Right forelimb (tissue), 1 donor: ENCODE results near the gene SCFD2.
"Not testable (repeated sequence)": the region's sequence is repeated elsewhere in the genome, so short reads cannot be mapped to it uniquely, and the experiment has no call there.

Source experiments
- DNase-seq: peaks from one replicate; pipeline ENCODE4 v3.0.0-alpha.2; 2018

SCFD2 gene

GRCh38 chr4:53005149-53005546, 360.7 kb downstream of the SCFD2 start:
- DNase-seq = no peak

- no peak for DNase-seq
Measured at GRCh38 chr4:53004497-53005148, 361.2 kb downstream of the SCFD2 start.

GRCh38 chr4:53003959-53004358, 361.9 kb downstream of the SCFD2 start:
- DNase-seq = no peak

DNA sequence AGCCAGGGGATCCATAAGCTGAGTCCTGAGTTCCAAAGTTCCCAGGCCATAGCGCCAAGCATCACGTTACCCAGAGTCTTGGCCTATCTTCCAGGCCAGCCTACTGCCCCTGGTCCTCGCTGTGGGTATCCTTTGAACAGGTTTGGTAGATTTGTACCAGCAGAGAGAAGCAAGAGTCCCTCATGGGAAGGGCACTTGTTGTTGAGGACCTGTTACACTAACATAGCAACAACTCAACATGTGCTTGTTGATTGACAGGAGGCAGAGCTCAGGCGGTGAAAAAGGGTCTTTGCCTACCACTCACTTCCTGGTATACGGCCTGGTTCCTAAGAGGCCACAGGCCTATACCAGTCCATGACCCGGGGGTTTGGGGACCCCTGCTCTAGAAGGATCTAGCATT, 365.3 kb downstream of the SCFD2 start:
- DNase-seq = no peak

DNA sequence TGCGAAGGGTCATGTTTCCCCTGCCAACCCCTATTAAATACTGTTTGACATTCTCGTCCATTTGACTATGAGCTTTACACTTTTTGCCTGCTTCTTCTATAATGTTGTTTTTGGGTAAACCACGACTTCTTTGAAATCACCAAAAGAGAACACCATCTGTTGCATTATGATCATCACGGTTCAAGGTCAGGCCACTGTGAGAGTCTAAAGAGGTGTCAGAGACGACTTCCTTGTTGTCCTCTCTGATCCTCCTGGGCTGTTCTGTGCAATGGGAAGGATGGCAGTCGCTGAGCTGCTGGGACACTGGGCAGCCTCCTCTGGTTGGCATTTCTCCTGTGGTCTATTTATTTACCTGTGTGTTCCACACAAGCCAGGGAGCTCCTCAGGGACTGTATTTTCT, 366.2 kb downstream of the SCFD2 start:
- DNase-seq = no peak

GRCh38 chr4:52998413-52998812, 367.4 kb downstream of the SCFD2 start:
- no peak for DNase-seq

GRCh38 chr4:52997132-52997416, 368.8 kb downstream of the SCFD2 start:
- DNase-seq = no peak

DNA sequence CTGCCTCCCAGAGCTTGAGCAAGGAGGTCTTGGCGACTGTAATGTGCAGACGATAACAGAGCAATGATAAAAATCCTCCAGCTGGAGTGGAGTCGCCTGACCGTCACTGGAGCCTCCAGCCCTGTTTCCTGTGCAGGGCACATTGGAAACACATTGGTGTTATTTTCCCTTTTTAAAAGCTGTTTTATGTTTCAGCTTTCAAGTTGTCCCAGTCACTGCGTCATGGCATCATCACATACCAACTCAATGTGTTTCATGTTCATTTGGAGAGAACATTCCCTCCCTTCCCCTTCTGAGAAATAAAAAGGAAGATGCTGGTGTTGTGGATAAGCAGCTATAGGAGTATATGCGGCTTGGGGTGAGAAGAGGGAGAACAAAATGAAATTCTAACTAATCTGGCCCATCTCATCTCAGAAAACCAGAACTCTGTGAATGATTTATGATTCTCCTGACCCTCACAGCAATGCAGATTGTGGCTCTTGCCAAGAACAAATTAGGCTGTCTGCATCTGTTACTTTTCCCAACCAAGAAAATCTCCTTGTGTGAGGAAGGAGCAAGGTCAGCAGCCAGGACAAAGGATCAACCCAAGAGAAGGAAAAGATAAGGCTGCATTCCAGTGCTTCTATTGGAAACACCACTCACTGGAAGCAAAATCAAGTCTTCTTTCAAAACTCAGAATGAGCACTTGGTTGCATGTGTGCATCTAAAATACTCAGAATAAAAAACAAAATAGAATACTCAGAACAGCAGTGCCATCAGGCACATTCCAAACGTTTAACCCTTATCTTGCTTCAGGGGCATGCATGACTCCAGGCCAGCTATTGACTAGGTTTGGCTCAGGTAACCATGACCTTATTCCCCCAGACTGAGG, 369.4 kb downstream of the SCFD2 start:
- DNase-seq = no peak

DNA sequence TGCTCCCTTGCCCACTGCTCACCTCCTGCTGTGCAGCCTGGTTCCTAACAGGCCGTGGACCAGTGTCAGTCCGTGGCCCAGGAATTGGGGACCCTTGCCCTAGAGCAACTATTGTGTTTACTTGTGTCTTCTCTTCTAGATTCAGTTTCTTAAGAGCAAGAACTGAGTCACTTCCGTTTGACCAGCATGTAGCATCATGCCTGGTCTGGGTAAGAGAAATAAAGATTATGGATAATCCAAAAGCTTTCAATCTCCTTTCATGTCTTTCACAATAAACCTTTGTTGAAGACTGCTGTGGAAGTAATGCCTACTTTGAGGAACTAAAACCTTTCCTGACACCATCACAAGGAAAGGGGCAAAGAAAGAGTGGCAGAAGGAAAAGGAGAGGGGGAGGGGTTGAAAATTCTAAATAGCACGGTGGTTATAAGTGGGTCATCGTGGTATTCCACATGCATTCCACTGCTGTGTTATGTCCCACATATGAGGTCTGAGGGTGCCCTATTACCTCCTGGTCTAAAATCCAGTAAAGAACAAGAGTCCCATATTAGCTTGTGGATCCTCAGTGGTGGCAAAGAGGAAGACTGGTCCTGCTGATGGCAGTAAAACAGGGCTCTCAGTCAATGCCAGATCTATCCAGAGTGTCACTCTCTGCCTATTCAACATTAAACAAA, 370.4 kb downstream of the SCFD2 start:
- no peak for DNase-seq

GRCh38 chr4:52994567-52994966, 371.3 kb downstream of the SCFD2 start:
- no peak for DNase-seq

DNA sequence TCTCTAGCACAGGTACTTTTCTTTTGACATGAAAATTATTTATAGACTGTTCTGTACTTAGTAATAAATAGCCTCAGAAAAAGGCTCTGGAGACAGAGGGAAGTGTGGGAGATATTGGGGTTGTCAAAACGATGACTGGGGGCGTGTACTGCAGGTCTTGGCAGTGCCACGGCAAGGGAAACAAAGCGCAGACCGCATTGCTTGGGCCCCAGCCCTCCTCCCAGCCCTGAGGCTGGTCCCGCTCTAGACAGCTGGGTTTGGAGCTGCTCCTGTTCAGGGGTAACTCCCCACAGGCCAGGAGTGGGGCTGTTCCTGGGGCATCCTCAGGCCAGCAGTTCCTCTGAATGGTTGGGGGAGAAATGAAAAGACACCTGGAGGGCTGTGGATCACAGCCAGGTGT, 372.1 kb downstream of the SCFD2 start:
- DNase-seq = no peak

- not testable (repeated sequence) for DNase-seq
Measured at GRCh38 chr4:52992551-52992950, 373.3 kb downstream of the SCFD2 start.

- no peak for DNase-seq
Measured at GRCh38 chr4:52991472-52991871, 374.4 kb downstream of the SCFD2 start.

- no peak for DNase-seq
Measured at GRCh38 chr4:52990706-52991105, 375.2 kb downstream of the SCFD2 start.

DNA sequence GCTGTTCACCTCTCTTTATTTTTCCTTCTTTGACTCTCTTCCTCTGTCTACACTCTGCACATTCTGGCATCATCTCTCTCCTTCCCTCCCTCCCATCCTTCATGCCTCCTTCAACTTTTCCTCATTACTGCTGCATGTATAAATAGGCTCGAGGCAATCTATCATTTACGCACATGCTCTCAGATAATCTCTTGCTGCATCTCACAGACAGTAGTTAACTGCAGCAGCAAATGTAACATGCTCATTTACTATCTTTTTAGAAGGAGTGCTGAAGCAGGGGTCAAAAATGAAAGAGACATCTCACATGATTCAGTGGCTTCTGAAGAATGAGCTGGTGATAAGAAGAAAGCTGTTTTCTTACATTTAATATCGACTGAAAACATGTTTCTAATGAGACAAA, 376.0 kb downstream of the SCFD2 start:
- DNase-seq = no peak

GRCh38 chr4:52987392-52988056, 378.3 kb downstream of the SCFD2 start:
- DNase-seq = no peak

DNA sequence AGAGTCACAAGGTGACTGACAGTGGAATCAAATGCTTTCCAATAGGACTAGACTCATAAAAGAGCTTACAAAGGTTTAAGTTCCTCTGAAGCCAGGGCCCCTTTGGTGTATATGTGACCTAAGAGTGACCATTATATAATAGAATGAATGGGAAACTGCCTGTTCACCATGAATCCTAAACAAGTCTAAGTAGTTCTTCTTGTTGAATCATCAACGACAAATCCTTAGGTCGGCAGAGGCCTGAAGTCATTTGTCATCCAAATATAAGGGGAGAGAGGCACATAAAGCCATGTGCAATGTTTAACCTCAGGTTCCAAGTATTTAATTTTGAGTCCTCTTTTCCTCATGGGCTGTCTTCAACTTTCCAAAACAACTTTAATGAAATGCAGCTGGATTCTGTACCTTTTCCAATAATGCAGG, 381.4 kb downstream of the SCFD2 start:
- DNase-seq = no peak

GRCh38 chr4:52983563-52984303, 382.1 kb downstream of the SCFD2 start:
- DNase-seq = no peak

DNA sequence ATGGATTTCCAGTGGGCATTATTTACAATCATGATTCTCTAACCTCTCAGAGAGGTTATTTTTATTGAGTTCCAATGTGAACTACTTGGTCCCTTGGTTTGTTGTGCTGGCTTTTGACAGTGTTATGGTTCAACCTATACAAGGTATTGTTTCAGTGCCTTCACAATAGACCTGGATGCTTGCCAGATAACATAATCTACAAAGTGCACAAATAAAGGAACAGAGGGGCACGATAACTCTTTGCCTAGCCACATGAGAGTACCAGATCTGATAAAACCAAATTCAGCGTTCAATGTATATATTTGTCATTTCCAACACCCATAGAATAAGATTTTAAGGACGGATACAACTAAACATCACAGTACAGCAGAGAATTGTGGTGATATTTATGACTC, 382.9 kb downstream of the SCFD2 start:
- no peak for DNase-seq

DNA sequence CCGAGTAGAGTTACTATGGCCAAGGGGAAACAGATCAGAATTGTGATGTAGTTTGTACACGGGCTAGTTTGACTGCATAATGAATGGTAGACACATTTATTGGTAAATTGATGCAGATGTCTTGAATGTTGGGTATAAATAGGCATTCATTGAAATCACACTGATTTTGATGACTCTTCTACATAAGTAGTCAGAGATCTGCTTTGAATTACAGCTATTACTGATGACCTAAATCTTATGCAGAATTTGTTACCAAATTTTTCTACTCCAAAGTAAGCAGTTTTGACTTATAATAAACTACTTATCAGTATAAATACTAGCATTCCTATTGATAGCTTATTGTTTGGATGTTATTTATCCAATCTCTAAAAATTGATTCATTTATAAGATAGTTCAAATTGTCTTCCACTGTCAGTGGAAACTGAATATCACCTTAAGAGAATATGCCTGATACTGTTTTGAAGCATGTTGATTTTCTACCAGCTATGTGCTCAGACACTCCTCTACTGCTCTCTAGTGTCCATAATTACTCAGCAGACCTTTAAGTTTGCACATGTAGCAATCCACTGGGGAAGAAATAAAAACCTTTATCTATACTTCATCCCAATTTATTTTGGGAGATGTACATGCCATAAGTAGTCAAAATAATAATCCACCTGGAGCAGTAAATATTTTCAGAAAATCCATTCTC, 383.5 kb downstream of the SCFD2 start:
- DNase-seq = no peak

DNA sequence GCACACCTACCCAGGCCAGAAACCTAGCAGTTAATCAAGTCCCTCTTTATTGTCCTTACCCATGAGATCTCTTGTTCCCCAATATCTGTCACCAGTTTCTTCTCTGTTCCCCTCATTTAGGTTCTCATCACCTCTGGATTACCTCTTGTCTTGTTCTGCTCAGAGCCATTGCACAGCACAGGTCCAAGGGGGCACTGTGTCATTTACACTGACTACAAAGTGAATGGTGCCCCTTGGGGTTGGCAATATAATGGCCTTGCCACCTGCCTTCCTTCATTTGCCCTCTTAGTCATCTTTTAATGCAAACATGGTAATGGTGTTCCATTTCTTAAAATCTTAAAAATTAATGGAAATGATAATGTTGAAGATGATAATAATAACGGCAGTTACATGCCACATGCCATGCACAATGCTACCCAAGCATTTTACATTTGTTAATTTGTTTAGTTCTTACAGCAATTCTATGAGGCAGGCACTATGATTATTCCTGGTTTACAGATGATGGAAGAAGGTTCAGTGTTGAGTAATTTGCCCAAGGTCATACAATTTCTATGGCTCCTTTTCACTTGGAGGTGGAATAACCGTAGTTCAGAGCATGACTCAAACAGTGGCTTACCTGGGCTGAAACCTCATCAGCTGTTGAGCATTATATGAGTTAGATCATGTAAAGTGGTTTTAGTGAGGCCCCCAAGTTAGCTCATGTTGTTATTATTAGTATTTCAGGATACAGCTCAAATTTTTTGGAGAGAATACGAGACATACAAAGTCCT, 385.9 kb downstream of the SCFD2 start:
- no peak for DNase-seq
